ENCODE measurements around the gene XPNPEP3.
"Not testable (repeated sequence)": the region's sequence is repeated elsewhere in the genome, so short reads cannot be mapped to it uniquely, and the experiment has no call there.

The XPNPEP3 gene

GRCh38 chr22:40862013-40862412, 5.1 kb downstream of the XPNPEP3 start, which contains the start of gene DNAJB7:
Gene DNAJB7 (minus strand): TSS chr22:40862113. CDS start chr22:40861994, 119 bp downstream.
- no peak for DNase-seq

GRCh38 chr22:40862537-40862936, 5.6 kb downstream of the XPNPEP3 start:
- no peak for DNase-seq

- no peak for DNase-seq
These were observed 10.2 kb downstream of the XPNPEP3 start for GRCh38 chr22:40867109-40867508.

GRCh38 chr22:40868379-40868778, 11.4 kb downstream of the XPNPEP3 start:
- DNase-seq, result not testable (repeated sequence)

- no peak for DNase-seq
These were observed 17.1 kb downstream of the XPNPEP3 start for GRCh38 chr22:40874016-40874415.

GRCh38 chr22:40875111-40875510, 18.2 kb downstream of the XPNPEP3 start:
- DNase-seq, result no peak

GRCh38 chr22:40876907-40877306, 20.0 kb downstream of the XPNPEP3 start:
- DNase-seq, result no peak

GRCh38 chr22:40877488-40877887, 20.5 kb downstream of the XPNPEP3 start:
- no peak for DNase-seq

- DNase-seq, result no peak
These were observed 22.0 kb downstream of the XPNPEP3 start for GRCh38 chr22:40878922-40879321.

- DNase-seq, result no peak
These were observed 32.2 kb downstream of the XPNPEP3 start for GRCh38 chr22:40889116-40889515.

- DNase-seq, result no peak
These were observed 33.9 kb downstream of the XPNPEP3 start for GRCh38 chr22:40890881-40891280.

GRCh38 chr22:40894417-40894816, 37.5 kb downstream of the XPNPEP3 start:
- no peak for DNase-seq

GRCh38 chr22:40898850-40899357, 42.0 kb downstream of the XPNPEP3 start:
- DNase-seq, result no peak

GRCh38 chr22:40904101-40904500, 47.2 kb downstream of the XPNPEP3 start:
- DNase-seq, result no peak

GRCh38 chr22:40908895-40909294, 51.9 kb downstream of the XPNPEP3 start:
- DNase-seq, result no peak

- no peak for DNase-seq
These were observed 54.8 kb downstream of the XPNPEP3 start for GRCh38 chr22:40911772-40912171.

GRCh38 chr22:40912987-40913386, 56.0 kb downstream of the XPNPEP3 start:
- not testable (repeated sequence) for DNase-seq

GRCh38 chr22:40919446-40919845, 62.5 kb downstream of the XPNPEP3 start:
- DNase-seq, result no peak

- DNase-seq, result peak; percentile 7
These were observed 63.6 kb downstream of the XPNPEP3 start for GRCh38 chr22:40920526-40920925.

GRCh38 chr22:40922484-40923303, 65.7 kb downstream of the XPNPEP3 start:
- DNase-seq, result peak; percentile 55

GRCh38 chr22:40928657-40929056, 71.7 kb downstream of the XPNPEP3 start:
- DNase-seq, result no peak

- no peak for DNase-seq
These were observed 75.4 kb downstream of the XPNPEP3 start for GRCh38 chr22:40932396-40932795.

- DNase-seq, result no peak
These were observed 82.3 kb downstream of the XPNPEP3 start for GRCh38 chr22:40939202-40939601.

GRCh38 chr22:40950962-40951794, 94.2 kb downstream of the XPNPEP3 start, which contains the start of gene RBX1:
Gene RBX1 (plus strand): TSS chr22:40951378. CDS start chr22:40951399, 21 bp downstream.
- DNase-seq, result peak; percentile 99

Measured in activated CD8-positive, alpha-beta memory T cell treated with anti-CD3 and anti-CD28 coated beads for 24 hours (primary cell).